Measurements from ENCODE around the gene TOMM20.
A peak's percentile ranks its signal among the peaks of the same experiment; 100 is the strongest.
"Not testable (repeated sequence)": the region's sequence is repeated elsewhere in the genome, so short reads cannot be mapped to it uniquely, and the experiment has no call there.

The TOMM20 gene

DNA sequence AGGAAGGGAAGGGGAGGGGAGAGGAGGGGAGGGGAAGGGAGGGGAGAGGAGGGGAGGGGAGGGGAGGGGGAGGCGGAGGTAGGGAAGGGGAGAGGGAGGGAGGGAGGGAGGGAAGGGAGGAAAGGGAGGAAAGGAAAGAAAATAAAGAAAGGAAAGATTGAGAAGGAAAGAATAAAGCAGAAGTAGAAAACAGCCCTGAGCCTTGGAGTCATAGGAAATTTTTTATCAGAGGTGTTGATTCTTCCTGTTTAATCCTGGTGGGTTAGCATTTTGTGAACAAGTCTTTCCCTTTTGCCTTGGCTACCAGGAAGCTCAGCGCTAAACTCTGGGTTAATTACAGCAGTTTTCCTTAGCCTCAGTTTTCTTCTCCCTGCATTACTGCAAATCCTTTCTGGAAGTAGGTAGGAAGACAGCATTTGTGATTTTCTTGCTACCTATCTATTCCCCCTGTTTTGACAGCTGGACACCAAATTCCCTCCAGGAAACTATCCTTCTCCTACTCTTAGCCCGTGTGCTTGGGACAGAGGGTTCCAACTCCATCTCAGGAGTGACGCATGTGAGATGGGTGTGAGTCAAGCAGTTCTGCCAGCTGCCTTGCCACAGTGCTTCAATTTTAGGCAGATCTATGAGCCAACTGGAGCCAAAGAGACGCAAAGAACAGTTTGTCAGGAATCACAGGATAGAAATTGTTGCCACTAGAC lies 26.9 kb downstream of the TOMM20 start:
- no peak for DNase-seq (ENCODE audit: low read depth)

- no peak for DNase-seq (ENCODE audit: low read depth)
Observed at GRCh38 chr1:235100194-235100772, 28.4 kb downstream of the TOMM20 start.

DNA sequence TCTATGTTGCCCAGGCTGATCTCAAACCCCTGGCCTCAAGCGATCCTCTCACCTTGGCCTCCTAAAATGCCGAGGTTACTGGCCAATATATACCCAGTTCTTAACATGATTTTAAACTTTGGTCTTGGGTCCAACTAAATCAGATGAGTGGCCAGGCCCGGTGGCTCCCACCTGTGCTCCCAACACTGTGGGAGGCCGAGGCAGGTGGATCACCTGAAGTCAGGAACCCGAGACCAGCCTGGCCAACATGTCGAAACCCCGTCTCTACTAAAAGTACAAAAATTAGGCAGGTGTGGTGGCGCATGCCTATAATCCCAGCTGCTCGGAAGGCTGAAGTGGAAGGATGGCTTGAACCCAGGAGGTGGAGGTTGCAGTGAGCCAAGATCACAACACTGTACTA lies 29.6 kb downstream of the TOMM20 start:
- DNase-seq (ENCODE audit: low read depth) = no peak

- DNase-seq (ENCODE audit: low read depth) = no peak
Observed at GRCh38 chr1:235098547-235098946, 30.1 kb downstream of the TOMM20 start.

- DNase-seq (ENCODE audit: low read depth) = not testable (repeated sequence)
Observed at GRCh38 chr1:235097501-235097900, 31.1 kb downstream of the TOMM20 start.

DNA sequence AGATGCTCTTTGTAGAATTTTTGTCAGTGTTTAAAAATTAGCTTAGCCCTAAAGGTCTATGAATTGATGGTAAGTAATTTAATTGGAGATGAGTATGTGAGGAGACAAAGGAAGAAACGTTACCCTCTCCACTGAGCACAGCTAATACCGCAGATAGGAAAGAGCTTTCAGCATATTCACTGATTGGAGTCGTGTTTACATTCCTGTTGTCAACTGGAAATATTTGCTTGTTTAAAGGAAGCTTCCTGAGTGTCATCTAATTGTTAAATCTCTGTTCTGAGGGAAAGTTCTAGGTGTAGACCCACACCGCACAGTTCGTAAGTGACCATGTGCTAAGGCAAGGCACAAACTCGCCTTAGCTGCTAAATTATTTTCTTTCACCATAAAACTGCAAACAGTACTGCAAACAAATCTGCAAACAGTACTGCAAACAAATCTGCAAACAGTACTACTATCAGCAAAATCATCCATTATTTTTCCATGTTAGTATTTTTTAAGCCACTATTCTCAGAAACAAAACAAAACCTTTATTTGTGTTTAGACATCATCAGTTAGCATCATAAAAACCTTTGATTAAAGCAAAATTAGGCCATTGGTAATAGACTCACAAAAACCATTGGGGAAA lies 32.6 kb downstream of the TOMM20 start:
- no peak for DNase-seq (ENCODE audit: low read depth)

DNA sequence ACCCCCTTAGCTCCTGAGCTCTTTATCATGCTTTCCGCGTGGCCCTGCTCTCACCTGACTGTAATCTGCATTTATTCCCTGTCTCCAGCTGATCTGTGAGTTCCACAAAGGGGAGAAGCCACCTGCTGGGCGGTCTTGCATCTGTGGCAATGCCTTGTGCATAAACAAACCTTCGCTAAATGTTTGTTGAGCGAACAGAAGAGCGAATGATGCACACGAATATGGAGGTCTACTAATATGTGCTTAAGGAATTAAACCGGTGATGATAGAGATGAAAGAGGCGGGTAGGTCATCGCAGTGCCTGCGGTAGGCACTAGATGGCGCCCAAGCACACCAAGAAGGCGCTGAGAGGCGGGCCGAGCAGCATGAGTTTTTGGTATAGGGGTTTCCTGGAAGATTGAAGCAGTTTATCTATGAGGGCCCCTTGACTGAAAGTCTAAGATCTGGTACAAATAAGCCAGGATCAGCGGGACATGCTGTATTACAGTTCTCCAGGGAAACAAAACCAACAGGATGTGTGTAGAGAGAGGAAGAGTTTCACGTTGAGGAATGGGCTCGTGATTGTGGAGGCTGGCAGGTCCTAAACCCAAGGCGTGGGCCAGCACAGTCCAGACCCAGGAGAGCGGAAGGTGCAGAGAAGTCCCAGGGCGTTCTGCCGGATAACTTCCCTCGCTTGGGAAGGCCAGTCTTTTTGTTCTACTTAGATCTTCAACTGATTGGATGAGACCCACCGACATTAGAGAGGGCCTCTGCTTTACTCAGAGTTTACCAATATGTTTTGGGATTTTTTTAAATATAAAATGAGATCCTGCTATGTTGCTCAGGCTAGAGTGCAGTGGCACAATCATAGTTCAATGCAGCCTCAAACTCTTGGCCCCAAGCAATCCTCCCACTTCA lies 34.7 kb downstream of the TOMM20 start:
- DNase-seq (ENCODE audit: low read depth) = peak; percentile 78

GRCh38 chr1:235093013-235093695 lies 35.5 kb downstream of the TOMM20 start:
- no peak for DNase-seq (ENCODE audit: low read depth)

DNA sequence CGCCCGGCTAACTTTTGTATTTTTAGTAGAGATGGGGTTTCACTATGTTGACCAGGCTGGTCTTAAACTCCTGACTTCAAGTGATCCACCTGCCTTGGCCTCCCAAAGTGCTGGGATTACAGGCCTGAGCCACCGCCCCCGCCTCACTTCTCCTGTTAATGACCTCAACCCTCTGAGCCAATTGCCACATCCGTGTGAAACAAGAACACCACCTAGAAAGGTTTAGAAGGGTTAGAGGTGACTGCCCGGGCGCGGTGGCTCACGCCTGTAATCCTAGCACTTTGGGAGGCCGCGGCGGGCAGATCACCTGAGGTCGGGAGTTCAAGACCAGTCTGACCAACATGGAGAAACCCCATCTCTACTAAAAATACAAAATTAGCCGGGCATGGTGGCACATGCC lies 36.2 kb downstream of the TOMM20 start:
- DNase-seq (ENCODE audit: low read depth) = not testable (repeated sequence)

DNA sequence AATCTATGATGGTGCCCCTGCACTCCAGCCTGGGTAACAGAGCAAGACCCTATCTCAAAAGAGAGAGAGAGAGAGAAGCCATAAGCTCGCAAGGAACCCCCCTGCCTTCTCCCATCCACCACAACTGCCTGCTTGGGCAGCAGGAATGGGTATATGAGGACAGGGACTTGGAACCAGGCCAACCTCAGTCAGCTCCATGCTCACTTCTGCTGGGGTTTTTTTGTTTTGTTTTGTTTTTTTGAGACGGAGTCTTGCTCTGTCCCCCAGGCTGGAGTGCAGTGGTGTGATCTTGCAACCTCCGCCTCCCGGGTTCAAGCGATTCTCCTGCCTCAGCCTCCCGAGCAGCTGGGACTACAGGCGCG lies 36.6 kb downstream of the TOMM20 start:
- DNase-seq (ENCODE audit: low read depth) = not testable (repeated sequence)

- not testable (repeated sequence) for DNase-seq (ENCODE audit: low read depth)
Observed at GRCh38 chr1:235091319-235092044, 37.2 kb downstream of the TOMM20 start.

GRCh38 chr1:235090406-235091069 lies 38.1 kb downstream of the TOMM20 start:
- DNase-seq (ENCODE audit: low read depth) = no peak

- DNase-seq (ENCODE audit: low read depth) = no peak
Observed at GRCh38 chr1:235088907-235089306, 39.7 kb downstream of the TOMM20 start.

GRCh38 chr1:235088430-235088829 lies 40.2 kb downstream of the TOMM20 start:
- no peak for DNase-seq (ENCODE audit: low read depth)

DNA sequence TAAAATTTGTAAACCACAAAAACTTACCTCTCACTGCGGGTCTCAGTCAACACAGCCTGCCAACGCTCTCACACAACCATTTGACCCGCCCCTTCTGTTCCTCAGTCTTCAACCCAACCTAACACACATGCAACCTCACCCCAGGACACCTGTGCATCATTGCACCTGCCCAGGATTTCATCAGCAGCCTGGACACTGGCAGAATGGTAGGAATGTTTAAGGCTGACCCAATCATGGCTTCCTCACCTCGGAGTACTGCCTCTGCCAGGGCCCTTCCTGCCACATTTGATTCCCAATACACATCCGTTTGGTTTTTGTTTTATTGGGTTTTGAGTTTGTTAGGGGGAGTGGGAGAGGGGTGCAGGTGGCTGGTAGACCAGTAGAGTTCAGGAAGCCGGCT lies 40.7 kb downstream of the TOMM20 start:
- DNase-seq (ENCODE audit: low read depth) = no peak

- not testable (repeated sequence) for DNase-seq (ENCODE audit: low read depth)
Observed at GRCh38 chr1:235085411-235086117, 43.1 kb downstream of the TOMM20 start.

DNA sequence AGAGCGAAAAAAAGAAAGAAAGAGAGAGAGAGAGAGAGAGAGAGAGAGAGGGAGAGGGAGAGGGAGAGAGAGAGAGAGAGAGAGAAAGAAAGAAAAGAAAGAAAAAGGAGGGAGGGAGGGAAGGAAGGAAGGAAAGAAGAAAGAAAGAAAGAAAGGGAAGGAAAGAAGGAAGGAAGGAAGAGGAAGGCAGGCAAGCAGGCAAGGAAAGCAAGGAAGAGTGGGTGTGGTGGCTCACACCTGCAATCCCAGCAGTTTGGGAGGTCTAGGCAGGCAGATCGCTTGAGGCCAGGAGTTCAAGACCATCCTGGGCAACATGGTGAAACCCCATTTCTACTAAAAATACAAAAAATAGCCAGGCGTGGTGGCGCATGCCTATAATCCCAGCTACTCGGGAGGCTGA lies 47.8 kb downstream of the TOMM20 start:
- DNase-seq (ENCODE audit: low read depth) = not testable (repeated sequence)

- not testable (repeated sequence) for DNase-seq (ENCODE audit: low read depth)
Observed at GRCh38 chr1:235080297-235080657, 48.4 kb downstream of the TOMM20 start.

DNA sequence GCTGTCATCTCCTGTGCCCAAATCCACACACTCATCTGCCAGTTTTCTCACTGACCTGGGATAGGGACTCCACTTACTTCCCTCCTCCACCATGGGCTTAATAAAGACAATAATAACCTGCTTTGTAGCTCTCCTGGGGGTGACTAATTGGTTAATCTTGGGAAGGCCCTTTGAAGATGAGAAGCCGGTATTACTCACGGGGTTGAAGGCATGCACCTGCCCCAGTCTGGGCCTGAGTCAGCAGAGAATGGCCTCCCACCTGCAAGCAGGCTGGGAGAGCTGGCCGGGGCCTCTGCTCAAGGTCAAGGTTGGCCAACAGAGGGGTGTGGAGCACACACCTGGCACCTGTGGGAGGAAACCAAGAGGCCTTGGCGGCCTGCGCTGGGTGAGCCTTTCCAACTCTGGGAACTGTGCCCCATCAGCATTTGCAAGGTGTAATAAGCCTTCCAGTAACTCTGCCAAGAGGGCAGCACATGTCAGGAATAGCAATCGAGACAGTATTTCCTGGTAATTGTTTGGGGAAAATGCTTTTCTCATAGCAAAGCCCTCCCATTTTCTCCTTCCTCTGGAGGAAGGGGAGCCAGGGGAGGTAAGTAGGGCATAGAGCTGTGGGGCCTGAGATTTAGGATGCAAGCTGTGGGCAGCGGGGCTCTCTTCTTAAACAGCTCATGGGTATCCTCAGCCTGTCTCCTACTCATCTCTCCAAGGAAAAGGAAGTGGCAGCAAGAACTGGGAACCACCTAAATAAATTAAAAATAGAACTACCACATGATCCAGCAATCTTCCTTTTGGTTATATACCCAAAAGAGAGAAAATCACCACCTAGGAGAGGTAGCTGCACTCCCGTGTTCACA lies 49.0 kb downstream of the TOMM20 start:
- DNase-seq (ENCODE audit: low read depth) = no peak

All from stimulated activated CD8-positive, alpha-beta memory T cell treated with anti-CD3 and anti-CD28 coated beads, Interleukin-7, amount 100 ng/mL, for 24 hours (primary cell).